Esophagus squamous epithelium (tissue), 5 donors: ENCODE results near the gene TXNDC17. TPM values are rescaled to one million over a fixed set of nuclear protein-coding genes. Genes with fewer than 3 reads are reported as not detected.

Experiments
- DNase-seq: peaks from one replicate; lab custom pipeline; 2025; lab: John Stamatoyannopoulos, UW
- H3K27ac ChIP-seq, 4 donors: fragments of 200-600 bp; sonication (generic); one replicate each; pipeline ENCODE4 v1.5.1; 2016 to 2019; ENCODE audit warnings: mild to moderate bottlenecking in 1 of 4
- H3K27me3 ChIP-seq, 4 donors: fragments of 200-600 bp; sonication (generic); 1 replicate in 3 of 4; 2 replicates in 1 of 4; pipeline versions ENCODE4 v1.5.1 to v1.6.0; 2017 to 2021; ENCODE audit warnings: antibody characterized with exemption in 1 of 4
- H3K36me3 ChIP-seq, 3 donors: fragments of 200-600 bp; sonication (generic); one replicate each; pipeline ENCODE4 v1.5.1; 2016 to 2019
- H3K4me1 ChIP-seq, 3 donors: fragments of 200-600 bp; sonication (generic); one replicate each; pipeline ENCODE4 v1.5.1; 2017 to 2019
- H3K4me3 ChIP-seq, 4 donors: fragments of 200-600 bp; sonication (generic); 1 replicate in 3 of 4; 2 replicates in 1 of 4; pipeline ENCODE4 v1.5.1; 2016 to 2019; ENCODE audit warnings: mild to moderate bottlenecking in 2 of 4, moderate library complexity in 1 of 4
- H3K9me3 ChIP-seq, 3 donors: fragments of 200-600 bp; sonication (generic); one replicate each; pipeline ENCODE4 v1.5.1; 2016 to 2019
- CTCF ChIP-seq, 6 experiments: fragments of 450-650 bp in 4 of 6; fragments of 200-600 bp in 2 of 6; sonication (generic) in 2 of 6; IDR thresholded peaks; one replicate each; pipeline ENCODE4 v1.5.1; 2016 to 2019; ENCODE audit warnings: antibody characterized with exemption in 6 of 6, mild to moderate bottlenecking in 4 of 6, moderate library complexity in 4 of 6
- POLR2A ChIP-seq, 4 donors: fragments of 450-650 bp; IDR thresholded peaks; one replicate each; pipeline ENCODE4 v1.6.1; 2017; ENCODE audit warnings: antibody characterized with exemption in 4 of 4, mild to moderate bottlenecking in 4 of 4, moderate library complexity in 3 of 4
- WGBS, 2 donors: methylation state at CpG; one replicate each; pipeline ENCODE4 v1.1.5; 2018; 5-methylcytosine and 5-hydroxymethylcytosine counted together
- intact Hi-C: fragments of 100-400 bp; cut with DNase I; formaldehyde crosslinking; loops from one replicate; pipeline ENCODE4 v1.15.0; 2022
- total RNA-seq, 4 donors: library from RNA; depleted of rRNA; stranded (reverse); fragments of >200 nt; gene quantifications; one replicate each; pipeline ENCODE4 v1.1.0, GENCODE V29; 2016
- donor health status: DM: yes; HTN: yes; CAD: no.

TXNDC17 gene
- total RNA-seq, 4 donors from 2014 or later: 446 to 796 (median 696) TPM

- Histone ChIP-seq H3K36me3 (no peaks in the 10 kb centered on the region), H3K27me3 (peaks cover 0 to 33% (median 0%) of the 10 kb centered on the region in 4 donors), H3K4me1 (peaks cover 0 to 43% (median 8%) of the 10 kb centered on the region in 3 donors), H3K27ac (no peak overlapping the region), H3K9me3 (no peaks in the 10 kb centered on the region), H3K4me3 (no peak overlapping the region)
- 68 to 71% methylated on average over 6 to 10 of the region's 11 CpGs for WGBS, 2 donors
- TF ChIP-seq POLR2A (IDR thresholded peaks at IDR 0.05): no peak
- no peak for TF ChIP-seq CTCF (IDR thresholded peaks at IDR 0.05)
- no peak for DNase-seq
- intact Hi-C loops: no loop called here
Observed at GRCh38 chr17:6675201-6675825, 34.5 kb downstream of the TXNDC17 start.

GRCh38 chr17:6676802-6677157 is 35.9 kb downstream of the TXNDC17 start:
- intact Hi-C loops: no loop called here
- TF ChIP-seq CTCF (IDR thresholded peaks at IDR 0.05): no peak
- no peak for TF ChIP-seq POLR2A (IDR thresholded peaks at IDR 0.05)
- 74 to 87% methylated on average over 3 to 4 of the region's 6 CpGs for WGBS, 2 donors
- Histone ChIP-seq H3K9me3 (no peaks in the 10 kb centered on the region), H3K4me3 (no peak overlapping the region), H3K27me3 (peaks cover 0 to 33% (median 0%) of the 10 kb centered on the region in 4 donors), H3K27ac (no peak overlapping the region), H3K4me1 (peaks cover 0 to 36% (median 0%) of the 10 kb centered on the region in 3 donors), H3K36me3 (no peaks in the 10 kb centered on the region)
- no peak for DNase-seq

GRCh38 chr17:6677158-6677831 is 36.4 kb downstream of the TXNDC17 start:
- no peak for DNase-seq
- Histone ChIP-seq H3K4me3 (no peak overlapping the region), H3K27ac (no peak overlapping the region), H3K27me3 (peaks cover 0 to 33% (median 0%) of the 10 kb centered on the region in 4 donors), H3K9me3 (no peaks in the 10 kb centered on the region), H3K4me1 (peaks cover 0 to 35% (median 0%) of the 10 kb centered on the region in 3 donors), H3K36me3 (no peaks in the 10 kb centered on the region)
- intact Hi-C loops: no loop called here
- WGBS, 2 donors: 56 to 75% methylated on average over 1 to 3 of the region's 16 CpGs
- TF ChIP-seq POLR2A (IDR thresholded peaks at IDR 0.05) (no peak), CTCF (IDR thresholded peaks at IDR 0.05) (no peak)

- no peak for DNase-seq
- H3K36me3 ChIP-seq: no peaks in the 10 kb centered on the region
- 77% methylated on average over 3 of the region's 7 CpGs; no CpG with 5 or more reads in 1 of the 2 donors for WGBS, 2 donors
- no peaks in the 10 kb centered on the region for H3K9me3 ChIP-seq
- H3K27me3 ChIP-seq: peaks cover 0 to 33% (median 0%) of the 10 kb centered on the region in 4 donors
- intact Hi-C loops: no loop called here
- no peak overlapping the region for H3K4me3 ChIP-seq
- H3K27ac ChIP-seq: no peak overlapping the region
- H3K4me1 ChIP-seq: peaks cover 0 to 35% (median 0%) of the 10 kb centered on the region in 3 donors
- no peak for TF ChIP-seq POLR2A (IDR thresholded peaks at IDR 0.05)
- TF ChIP-seq CTCF (IDR thresholded peaks at IDR 0.05): no peak
Observed at GRCh38 chr17:6677946-6678345, 37.1 kb downstream of the TXNDC17 start.

GRCh38 chr17:6679241-6679640 is 38.4 kb downstream of the TXNDC17 start:
- H3K27ac ChIP-seq: peak overlapping the region in 1 of 4 donors; percentile 29
- intact Hi-C loops: no loop called here
- TF ChIP-seq CTCF (IDR thresholded peaks at IDR 0.05) (no peak), POLR2A (IDR thresholded peaks at IDR 0.05) (no peak)
- DNase-seq: no peak
- peaks cover 0 to 38% (median 0%) of the 10 kb centered on the region in 4 donors for H3K27me3 ChIP-seq
- H3K36me3 ChIP-seq: no peaks in the 10 kb centered on the region
- no peaks in the 10 kb centered on the region for H3K9me3 ChIP-seq
- peaks cover 0 to 35% (median 0%) of the 10 kb centered on the region in 3 donors for H3K4me1 ChIP-seq
- WGBS, 2 donors: 23 to 56% methylated on average over 6 of the region's 6 CpGs
- no peak overlapping the region for H3K4me3 ChIP-seq
